ENCODE measurements around the gene PARP12. TPM values are rescaled to one million over a fixed set of nuclear protein-coding genes. Genes with fewer than 3 reads are reported as not detected.

Gene PARP12
- total and polyA plus RNA-seq, 10 donors: 26.9 to 101 (median 67.2) TPM

- no peak for DNase-seq
- Histone ChIP-seq H3K4me1 (peaks cover 0 to 11% (median 9%) of the 10 kb centered on the region in 6 donors), H3K27me3 (replicated peaks in 1 of 7) (no peaks in the 10 kb centered on the region), H3K4me3 (no peak overlapping the region), H3K27ac (no peak overlapping the region), H3K9me3 (peaks cover 11 to 46% (median 29%) of the 10 kb centered on the region in 8 donors), H3K36me3 (no peaks in the 10 kb centered on the region)
- 46 to 90% (median 82%) methylated on average over 2 of the region's 2 CpGs for WGBS, 5 donors
- no peak for TF ChIP-seq POLR2AphosphoS5 (IDR thresholded peaks at IDR 0.05)
- TF ChIP-seq, protein P1, sequence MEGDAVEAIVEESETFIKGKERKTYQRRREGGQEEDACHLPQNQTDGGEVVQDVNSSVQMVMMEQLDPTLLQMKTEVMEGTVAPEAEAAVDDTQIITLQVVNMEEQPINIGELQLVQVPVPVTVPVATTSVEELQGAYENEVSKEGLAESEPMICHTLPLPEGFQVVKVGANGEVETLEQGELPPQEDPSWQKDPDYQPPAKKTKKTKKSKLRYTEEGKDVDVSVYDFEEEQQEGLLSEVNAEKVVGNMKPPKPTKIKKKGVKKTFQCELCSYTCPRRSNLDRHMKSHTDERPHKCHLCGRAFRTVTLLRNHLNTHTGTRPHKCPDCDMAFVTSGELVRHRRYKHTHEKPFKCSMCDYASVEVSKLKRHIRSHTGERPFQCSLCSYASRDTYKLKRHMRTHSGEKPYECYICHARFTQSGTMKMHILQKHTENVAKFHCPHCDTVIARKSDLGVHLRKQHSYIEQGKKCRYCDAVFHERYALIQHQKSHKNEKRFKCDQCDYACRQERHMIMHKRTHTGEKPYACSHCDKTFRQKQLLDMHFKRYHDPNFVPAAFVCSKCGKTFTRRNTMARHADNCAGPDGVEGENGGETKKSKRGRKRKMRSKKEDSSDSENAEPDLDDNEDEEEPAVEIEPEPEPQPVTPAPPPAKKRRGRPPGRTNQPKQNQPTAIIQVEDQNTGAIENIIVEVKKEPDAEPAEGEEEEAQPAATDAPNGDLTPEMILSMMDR (IDR thresholded peaks at IDR 0.05 in 8 of 11, conservative IDR thresholded peaks at IDR 0.05 in 3 of 11): no peak
- TF ChIP-seq POLR2A (IDR thresholded peaks at IDR 0.05): no peak
- intact Hi-C loops (cut with DNase I; ENCODE audit: low total_unique reads): no loop called here
Measured at GRCh38 chr7:140067052-140067451, 4.3 kb upstream of the PARP12 start.

- intact Hi-C loops (cut with DNase I; ENCODE audit: low total_unique reads): no loop called here
- Histone ChIP-seq H3K36me3 (peaks cover 0 to 10% (median 1%) of the 10 kb centered on the region in 6 donors), H3K9me3 (peaks cover 8 to 17% (median 15%) of the 10 kb centered on the region in 8 donors), H3K27ac (peak overlapping the region; percentile 90 to 98 (median 95)), H3K4me3 (peak overlapping the region; percentile 61 to 88 (median 68)), H3K27me3 (replicated peaks in 1 of 7) (no peaks in the 10 kb centered on the region), H3K4me1 (peaks cover 27 to 60% (median 38%) of the 10 kb centered on the region in 6 donors)
- TF ChIP-seq POLR2A (IDR thresholded peaks at IDR 0.05) (no peak), POLR2AphosphoS5 (IDR thresholded peaks at IDR 0.05) (no peak)
- TF ChIP-seq, protein P1 (IDR thresholded peaks at IDR 0.05 in 8 of 11, conservative IDR thresholded peaks at IDR 0.05 in 3 of 11): no peak
- peak; percentile 88 for DNase-seq
- 0 to 4% (median 1%) methylated on average over 13 to 32 of the region's 32 CpGs for WGBS, 5 donors
Measured at GRCh38 chr7:140062118-140062527, 628 bp downstream of the PARP12 start.

- 89 to 94% (median 91%) methylated on average over 2 of the region's 2 CpGs for WGBS, 5 donors
- Histone ChIP-seq H3K27ac (peak overlapping the region; percentile 90 to 98 (median 95)), H3K27me3 (replicated peaks in 1 of 7) (no peaks in the 10 kb centered on the region), H3K9me3 (peaks cover 3 to 11% (median 10%) of the 10 kb centered on the region in 8 donors), H3K36me3 (peaks cover 0 to 15% (median 6%) of the 10 kb centered on the region in 6 donors), H3K4me3 (peak overlapping the region in 7 of 8 donors; percentile 61 to 88 (median 68)), H3K4me1 (peaks cover 27 to 66% (median 38%) of the 10 kb centered on the region in 6 donors)
- intact Hi-C loops (cut with DNase I; ENCODE audit: low total_unique reads): no loop called here
- no peak for DNase-seq
- TF ChIP-seq, protein P1 (IDR thresholded peaks at IDR 0.05 in 8 of 11, conservative IDR thresholded peaks at IDR 0.05 in 3 of 11): no peak
- no peak for TF ChIP-seq POLR2A (IDR thresholded peaks at IDR 0.05)
- no peak for TF ChIP-seq POLR2AphosphoS5 (IDR thresholded peaks at IDR 0.05)
Measured at GRCh38 chr7:140061607-140061930, 1.2 kb downstream of the PARP12 start.

DNA sequence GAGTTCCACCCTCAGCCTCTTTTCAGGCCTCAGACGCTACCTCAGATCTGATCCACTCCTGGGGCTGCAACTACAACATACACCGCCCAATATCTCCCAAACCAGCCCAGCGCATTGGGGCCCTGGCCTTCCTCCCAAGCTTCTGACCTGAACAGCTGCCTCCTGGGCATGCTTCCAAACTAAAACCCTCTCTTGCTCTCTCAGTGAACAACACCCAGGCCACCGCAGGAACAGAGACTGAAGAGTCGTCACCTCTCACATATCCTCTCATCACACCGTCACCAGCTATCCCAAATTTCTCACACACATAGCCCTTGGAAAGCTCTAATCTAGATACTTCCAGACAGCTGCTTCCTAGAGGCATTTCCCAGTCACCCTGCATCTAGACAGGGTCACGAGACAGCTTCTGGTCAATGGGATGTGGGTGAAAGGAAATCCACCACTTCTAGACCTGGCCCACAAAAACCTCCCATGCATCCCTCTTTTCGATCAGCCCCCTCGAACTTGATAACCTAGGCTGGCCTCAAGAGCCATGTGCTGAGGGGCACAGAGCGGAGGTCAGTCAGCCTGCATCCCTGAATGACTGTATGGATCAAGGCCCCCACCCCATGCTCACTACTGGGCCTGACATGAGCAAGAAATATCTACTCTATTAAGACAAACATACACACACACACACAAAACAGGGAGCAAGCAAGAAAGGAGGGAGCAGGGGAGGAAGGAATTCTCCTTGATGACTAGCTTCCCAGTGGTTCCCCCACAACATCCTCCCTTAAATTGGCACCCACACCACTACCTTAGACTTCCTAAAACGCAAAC lies 1.8 kb downstream of the PARP12 start:
- WGBS, 5 donors: 53 to 68% (median 65%) methylated on average over 11 of the region's 11 CpGs
- intact Hi-C loops (cut with DNase I; ENCODE audit: low total_unique reads): no loop called here
- DNase-seq: no peak
- Histone ChIP-seq H3K4me1 (peaks cover 27 to 72% (median 38%) of the 10 kb centered on the region in 6 donors), H3K27me3 (replicated peaks in 1 of 7) (no peaks in the 10 kb centered on the region), H3K27ac (peak overlapping the region; percentile 7 to 98 (median 94)), H3K36me3 (peaks cover 0 to 21% (median 10%) of the 10 kb centered on the region in 6 donors), H3K9me3 (peaks cover 0 to 6% (median 4%) of the 10 kb centered on the region in 8 donors), H3K4me3 (peak overlapping the region in 7 of 8 donors; percentile 61 to 88 (median 68))
- TF ChIP-seq POLR2A (IDR thresholded peaks at IDR 0.05) (no peak), POLR2AphosphoS5 (IDR thresholded peaks at IDR 0.05) (peak in 2 of 3 donors; percentile 26 to 65)
